Measurements from ENCODE around the gene MEDAG.

DNA sequence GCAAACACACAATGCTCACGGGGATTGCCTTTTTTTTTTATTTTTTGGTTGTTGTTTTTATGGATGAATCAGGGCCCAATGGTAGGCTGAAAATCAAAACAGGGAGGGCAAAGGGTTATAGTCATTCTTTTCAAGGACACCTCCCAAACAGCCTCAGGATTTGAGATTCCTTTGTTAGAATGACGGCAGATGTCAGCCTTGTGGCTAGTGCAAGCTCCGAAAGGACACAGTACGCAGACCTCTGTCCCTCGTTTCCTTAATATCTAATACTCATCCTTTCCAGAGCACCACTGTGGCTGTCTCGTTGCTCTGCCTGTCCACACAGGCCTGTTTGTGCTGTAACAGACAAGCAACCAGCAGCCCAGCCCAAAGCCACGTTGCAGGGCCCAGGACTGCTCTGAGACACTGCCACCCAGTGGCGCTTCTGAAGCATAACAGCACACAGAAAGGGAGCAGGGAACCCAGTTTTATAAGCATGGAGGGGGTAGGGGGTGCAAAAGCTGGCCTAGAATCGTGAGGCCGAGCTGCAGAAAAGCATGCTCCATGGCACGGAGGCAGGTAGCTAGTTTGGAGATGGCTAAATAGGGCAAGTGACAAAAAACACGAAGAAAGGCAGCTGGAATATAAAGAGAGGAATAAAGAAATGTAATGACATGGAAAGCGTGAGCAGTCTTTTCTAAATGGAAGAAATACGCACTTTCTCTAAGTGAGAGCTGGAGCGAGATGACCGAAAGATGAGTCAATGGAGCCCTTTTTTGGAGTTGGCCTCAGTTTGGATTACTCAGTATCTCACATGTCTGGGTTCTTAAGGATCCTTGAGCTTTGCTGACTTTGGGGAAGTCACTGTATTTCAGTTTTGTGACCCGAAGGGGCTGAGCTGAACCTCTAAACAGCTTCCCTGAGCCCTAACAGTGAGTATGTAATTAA is 40.7 kb upstream of the MEDAG start:
- TF ChIP-seq, protein P1, sequence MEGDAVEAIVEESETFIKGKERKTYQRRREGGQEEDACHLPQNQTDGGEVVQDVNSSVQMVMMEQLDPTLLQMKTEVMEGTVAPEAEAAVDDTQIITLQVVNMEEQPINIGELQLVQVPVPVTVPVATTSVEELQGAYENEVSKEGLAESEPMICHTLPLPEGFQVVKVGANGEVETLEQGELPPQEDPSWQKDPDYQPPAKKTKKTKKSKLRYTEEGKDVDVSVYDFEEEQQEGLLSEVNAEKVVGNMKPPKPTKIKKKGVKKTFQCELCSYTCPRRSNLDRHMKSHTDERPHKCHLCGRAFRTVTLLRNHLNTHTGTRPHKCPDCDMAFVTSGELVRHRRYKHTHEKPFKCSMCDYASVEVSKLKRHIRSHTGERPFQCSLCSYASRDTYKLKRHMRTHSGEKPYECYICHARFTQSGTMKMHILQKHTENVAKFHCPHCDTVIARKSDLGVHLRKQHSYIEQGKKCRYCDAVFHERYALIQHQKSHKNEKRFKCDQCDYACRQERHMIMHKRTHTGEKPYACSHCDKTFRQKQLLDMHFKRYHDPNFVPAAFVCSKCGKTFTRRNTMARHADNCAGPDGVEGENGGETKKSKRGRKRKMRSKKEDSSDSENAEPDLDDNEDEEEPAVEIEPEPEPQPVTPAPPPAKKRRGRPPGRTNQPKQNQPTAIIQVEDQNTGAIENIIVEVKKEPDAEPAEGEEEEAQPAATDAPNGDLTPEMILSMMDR (IDR thresholded peaks at IDR 0.05), result peak; percentile 92 to 95 (median 95)
- TF ChIP-seq POLR2AphosphoS5 (IDR thresholded peaks at IDR 0.05), result peak; percentile 60 to 81
